AG09319 (cell line): ENCODE results near the gene GRAMD1B.

Experiments used
- DNase-seq: peaks from one replicate; pipeline ENCODE4 v3.0.0-alpha.2; 2010; ENCODE audit warnings: low read depth; ENCODE audit errors: extremely low read depth
- TF ChIP-seq, protein P1 (sequence below): IDR thresholded peaks from 2 replicates; pipeline ENCODE4 v1.5.1; 2011; ENCODE audit warnings: low read depth, mild to moderate bottlenecking, inconsistent platforms, low read length, moderate library complexity

GRAMD1B gene

DNA sequence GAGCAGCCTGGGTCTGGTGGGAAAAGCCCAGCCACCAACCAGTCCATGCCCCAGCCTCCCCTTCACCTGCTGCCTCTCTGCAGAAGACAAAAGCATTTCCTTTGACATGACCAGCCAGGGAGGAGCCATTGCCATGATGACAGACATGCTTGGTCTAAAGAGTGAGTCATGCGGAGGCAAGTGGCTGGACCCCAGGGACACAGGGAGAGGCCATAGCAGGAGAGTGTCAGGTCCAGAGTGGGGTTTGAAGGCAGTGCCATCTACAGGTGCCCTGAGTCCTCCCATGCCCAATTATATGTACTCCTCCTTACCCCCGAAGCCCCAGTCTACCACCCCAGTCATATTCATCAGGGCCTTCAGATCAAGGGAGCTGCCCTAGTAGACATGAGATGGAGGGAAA lies 157.0 kb downstream of the GRAMD1B start:
- no peak for DNase-seq
- TF ChIP-seq, protein P1, sequence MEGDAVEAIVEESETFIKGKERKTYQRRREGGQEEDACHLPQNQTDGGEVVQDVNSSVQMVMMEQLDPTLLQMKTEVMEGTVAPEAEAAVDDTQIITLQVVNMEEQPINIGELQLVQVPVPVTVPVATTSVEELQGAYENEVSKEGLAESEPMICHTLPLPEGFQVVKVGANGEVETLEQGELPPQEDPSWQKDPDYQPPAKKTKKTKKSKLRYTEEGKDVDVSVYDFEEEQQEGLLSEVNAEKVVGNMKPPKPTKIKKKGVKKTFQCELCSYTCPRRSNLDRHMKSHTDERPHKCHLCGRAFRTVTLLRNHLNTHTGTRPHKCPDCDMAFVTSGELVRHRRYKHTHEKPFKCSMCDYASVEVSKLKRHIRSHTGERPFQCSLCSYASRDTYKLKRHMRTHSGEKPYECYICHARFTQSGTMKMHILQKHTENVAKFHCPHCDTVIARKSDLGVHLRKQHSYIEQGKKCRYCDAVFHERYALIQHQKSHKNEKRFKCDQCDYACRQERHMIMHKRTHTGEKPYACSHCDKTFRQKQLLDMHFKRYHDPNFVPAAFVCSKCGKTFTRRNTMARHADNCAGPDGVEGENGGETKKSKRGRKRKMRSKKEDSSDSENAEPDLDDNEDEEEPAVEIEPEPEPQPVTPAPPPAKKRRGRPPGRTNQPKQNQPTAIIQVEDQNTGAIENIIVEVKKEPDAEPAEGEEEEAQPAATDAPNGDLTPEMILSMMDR = no peak

DNA sequence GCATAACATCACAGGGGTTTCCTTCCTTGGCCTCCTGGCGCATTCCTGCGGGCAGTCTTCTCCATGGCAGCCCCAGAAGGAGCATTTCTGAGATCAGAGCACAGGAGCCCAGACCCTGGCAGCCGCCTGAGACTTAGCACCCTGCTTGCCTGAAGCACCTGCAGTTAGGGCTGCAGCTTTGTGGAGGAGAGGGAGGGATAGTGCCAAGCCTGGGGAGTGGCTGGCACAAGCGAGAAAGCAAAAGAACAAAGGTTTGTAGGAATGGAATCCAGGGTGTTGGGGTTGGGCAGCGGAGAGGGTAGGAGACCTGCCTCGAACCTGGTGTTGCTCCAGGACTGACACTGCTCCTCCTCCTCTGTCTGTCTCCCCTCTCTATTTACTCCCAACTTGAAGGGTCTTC lies 157.5 kb downstream of the GRAMD1B start:
- TF ChIP-seq, protein P1 = no peak
- DNase-seq = no peak

DNA sequence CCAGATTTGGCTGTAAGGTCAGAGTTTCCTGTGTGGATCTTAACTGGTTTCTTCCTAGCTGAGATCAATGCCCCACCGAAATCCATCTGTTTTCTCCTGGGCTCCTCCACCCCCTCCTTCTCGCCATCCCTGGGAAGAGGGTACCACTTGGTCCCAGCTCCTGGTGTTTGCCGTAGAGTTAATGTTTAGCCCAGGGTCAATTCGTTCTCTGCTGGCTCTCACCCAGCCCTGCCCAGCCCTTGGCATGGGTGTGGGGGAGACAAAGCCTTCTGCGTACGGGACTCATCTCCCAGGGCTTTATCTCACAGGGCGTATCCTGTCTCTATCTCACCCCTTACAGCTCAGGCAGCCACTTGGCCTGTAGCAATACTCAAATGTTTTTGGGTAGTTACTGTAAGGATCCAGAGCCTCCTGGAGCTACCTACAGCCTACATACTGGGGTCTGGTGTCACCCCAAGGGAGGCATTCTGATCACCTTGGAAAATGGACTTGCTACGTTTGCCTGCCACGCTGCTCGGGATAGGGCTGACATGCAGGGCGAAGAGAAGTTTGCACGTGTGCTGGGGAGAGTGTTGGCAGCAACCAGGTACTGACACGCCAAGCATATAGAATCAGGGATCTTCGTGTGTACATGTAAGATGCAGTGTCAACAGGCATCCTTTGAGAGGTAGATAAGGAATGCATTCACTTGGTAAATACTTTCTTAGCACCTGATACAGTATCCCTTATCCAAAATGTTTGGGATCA lies 158.2 kb downstream of the GRAMD1B start:
- TF ChIP-seq, protein P1 = no peak
- DNase-seq = no peak

DNA sequence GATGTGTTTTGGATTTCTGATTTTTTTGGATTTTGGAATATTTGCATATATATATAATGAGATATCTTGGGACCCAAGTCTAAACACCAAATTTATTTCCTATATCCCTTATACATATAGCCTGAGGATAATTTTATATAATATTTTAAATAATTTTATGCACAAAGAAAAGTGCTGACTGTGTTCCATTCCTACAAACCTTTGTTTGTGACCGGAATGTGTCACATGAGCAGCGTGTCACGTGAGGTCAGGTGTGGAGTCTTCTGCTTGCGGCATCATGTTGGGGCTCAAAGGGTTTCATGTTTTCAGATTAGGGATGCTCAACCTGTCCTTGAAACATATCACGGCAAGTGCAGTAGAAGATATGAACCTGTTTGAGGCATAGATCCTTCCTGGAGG lies 158.8 kb downstream of the GRAMD1B start:
- no peak for DNase-seq
- TF ChIP-seq, protein P1 = no peak

DNA sequence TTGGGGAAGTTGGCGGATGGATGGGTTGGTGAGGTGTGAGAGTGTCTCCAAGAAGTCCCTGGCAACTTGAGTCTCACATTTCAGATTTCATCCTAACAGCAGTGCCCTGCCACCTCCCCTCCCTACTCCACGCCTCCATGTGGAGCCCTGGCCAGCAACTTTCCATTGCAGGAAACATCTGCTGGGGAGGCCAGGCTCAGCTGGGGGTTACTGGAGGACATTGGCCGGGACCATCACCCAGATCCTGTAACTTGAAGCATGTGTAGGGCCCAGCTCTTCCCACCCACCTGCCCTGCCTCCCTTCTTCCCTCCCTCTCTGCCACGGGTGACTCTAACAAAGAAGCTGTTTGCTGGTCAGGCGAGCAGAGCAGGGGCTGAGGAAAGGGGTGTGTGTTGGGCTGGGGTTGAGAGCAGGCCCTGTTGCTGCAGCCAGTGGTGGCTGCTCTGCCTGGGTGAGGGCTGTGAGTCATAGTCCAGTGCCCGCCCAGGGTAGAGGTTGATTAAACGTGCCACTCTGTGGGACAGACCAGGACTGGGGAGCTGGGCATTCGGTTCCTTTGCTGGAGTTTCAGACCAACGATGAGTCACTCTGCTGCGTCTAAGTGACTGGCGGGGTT lies 160.3 kb downstream of the GRAMD1B start:
- TF ChIP-seq, protein P1 = no peak
- DNase-seq = peak; percentile 61

DNA sequence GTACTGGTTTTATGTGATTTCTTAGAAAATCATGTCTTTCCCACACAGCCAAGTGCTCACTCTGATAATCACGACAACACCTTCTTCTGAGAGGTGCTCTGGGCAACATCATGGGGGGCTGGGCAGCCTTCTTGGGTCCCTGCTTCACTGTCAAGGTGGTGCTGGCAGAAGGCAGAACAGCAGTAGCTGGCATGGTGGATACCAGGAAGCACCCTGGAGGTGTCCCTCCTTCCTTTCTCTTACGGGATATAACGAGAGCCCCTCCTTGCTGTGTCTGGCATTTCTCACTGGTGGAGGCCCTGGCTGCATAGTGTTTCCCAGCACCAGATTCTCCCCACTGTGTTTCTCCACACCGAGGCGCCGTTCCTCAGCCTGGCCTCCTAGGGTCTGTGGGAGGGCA lies 163.5 kb downstream of the GRAMD1B start:
- no peak for DNase-seq
- TF ChIP-seq, protein P1 = no peak

DNA sequence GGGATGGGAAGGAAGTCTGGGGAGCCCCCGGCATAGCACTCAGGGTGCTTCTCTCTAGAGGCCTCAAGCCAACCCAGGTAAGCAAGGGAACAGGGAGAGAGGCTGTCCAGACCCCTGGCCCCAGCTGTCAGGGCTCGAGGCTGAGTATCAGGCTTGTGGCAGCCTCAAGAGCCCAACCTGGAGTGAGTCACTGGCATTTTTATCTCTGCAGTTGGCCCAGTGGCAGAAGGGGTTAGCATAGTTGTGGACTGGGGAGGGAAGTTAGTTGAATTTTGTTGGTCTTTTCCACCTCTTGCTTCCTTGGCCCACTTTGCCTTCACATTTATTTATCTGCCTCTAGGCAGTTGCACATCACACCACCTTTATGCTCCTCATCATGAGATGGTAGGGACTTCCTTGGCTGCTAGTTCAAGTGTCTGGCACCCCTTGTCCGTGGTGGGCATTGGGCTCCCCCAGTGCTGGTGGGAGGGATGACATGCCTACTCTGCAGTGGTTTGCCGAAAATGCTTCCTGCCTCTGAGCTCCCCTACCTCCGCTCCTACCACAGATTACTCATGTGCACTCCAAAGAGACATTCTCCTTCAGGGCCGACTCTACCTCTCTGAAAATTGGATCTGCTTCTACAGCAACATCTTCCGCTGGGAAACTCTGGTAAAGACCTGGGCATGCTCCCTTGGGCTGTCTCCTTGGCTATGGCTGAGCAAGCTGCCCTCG lies 164.3 kb downstream of the GRAMD1B start:
- TF ChIP-seq, protein P1 = no peak
- DNase-seq = no peak
